SH-SY5Y (cell line): Measurements from ENCODE around the gene GPC5.

Source experiments
- GATA2 ChIP-seq: IDR thresholded peaks from 2 replicates; pipeline ENCODE4 v1.6.1; 2011; ENCODE audit warnings: mild to moderate bottlenecking, low read depth, low read length
- GATA3 ChIP-seq: IDR thresholded peaks from 2 replicates; pipeline ENCODE4 v1.6.1; 2011; ENCODE audit warnings: low read depth, mild to moderate bottlenecking, low read length, moderate library complexity

The GPC5 gene

DNA sequence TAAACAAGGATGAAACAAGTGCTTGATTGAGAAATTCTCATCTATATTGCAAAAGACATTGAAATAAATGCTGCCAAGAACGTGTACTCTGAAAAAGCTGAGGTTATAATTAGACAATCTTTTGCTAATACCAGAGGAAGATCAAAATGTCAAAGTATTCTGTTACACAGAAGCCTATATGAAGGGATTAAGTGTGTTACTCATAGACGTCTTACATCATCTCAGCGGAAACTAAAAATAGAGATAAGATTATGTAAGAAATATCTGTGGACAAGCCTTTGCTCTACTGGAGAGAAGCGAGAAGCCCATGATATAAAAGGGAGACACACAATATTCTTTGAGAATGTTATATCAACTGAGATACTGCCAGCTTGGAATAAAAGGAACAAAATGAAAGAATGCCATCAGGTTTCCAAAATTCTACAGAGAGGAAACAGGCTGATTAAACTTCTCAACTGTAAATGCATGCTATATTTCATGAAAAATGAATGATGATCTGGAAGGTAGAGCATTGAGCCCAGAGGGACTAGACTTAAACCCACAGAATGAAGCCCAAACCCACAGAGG is 699.0 kb downstream of the GPC5 start:
- TF ChIP-seq GATA3 (no peak), GATA2 (no peak)

DNA sequence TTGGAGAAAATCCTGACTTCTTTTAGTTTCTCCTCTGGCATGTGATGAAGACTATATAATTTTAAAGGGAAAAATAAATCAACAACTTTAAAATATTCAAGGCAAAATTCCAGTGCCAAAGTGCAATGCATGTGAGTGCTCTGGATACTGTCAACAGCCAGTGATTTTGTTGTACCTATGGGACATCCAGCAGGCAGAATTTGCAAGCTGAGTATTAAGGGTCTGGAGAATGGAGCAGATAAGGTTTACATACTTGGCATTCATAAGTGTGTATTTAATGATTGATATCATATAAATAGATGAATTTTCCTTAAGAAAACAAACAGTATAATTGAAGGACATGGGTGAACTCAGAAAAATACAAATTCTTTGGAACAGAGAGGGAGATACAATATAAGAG is 703.4 kb downstream of the GPC5 start:
- TF ChIP-seq GATA3 (no peak), GATA2 (no peak)

DNA sequence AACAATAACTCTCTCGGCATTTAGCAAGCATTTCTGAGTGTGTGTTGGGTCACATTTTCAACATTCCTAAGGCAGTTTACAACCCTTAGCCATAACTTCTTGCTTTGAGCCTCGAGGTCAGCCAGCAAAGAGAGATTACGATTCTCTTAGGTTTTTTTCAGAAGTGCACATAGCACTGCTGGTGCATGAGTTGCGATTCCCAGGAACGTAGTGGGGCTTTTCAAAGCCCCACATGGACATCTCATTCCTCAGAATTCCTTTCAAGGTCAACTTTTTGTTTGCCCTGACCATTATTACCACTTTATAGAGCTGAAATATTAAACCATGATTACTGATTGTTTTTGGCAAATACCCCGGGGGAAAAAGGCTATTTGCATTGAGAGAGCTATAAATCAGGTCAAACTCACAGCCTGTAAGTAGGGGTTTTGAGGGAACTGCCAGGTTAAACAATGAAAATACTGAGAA is 705.3 kb downstream of the GPC5 start:
- TF ChIP-seq GATA2 (no peak), GATA3 (no peak)

DNA sequence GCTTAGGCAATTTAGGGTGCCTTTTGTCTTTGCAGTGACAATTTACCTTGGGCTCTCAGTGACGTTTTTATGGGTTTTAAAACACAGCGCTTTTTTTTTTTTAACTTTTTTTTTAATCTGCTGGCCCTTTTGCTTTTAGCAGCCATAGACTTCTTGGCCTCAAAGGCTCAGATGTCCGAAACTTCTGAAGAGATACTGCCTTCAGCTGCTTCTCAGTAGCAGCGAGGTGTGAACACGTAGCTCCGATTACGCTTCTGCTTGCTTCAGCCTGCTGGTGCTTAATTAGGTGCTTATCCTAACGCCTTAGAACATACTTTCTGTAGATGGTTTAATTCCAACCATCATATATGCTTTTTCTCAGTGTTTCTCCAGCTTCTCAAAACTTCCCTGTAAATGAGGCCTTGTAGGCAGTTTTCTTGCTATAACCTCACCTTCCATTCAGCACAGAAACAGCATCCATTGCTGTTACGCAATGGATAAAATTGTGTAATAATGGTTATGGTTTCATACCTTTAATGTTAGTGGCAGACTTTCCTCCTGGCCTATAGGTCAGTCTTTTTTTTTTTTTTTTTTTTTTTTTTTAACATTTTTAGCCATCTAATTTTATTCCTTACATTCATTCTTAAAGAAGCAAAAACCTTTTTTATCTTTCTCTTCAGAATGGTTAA is 723.9 kb downstream of the GPC5 start:
- TF ChIP-seq GATA2: no peak
- TF ChIP-seq GATA3: no peak

DNA sequence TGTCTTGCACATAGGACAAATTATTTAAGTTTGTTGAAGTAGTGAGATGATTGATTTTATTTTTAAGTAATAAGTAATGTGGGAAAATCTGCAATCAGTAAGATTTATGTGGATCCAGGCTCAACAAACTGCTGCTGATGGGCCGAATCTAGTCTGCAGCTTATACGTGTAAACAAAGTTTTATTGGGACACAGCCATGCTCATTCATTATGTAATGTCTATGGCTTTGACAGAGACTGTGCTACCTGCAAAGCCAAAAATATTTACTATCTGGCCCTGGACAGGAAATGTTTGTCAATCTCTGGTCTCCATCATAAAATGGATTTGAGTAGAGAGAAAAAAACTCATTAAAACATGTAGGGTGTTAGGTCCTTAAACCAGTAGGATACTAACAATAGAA is 728.0 kb downstream of the GPC5 start:
- TF ChIP-seq GATA3: no peak
- TF ChIP-seq GATA2: no peak

DNA sequence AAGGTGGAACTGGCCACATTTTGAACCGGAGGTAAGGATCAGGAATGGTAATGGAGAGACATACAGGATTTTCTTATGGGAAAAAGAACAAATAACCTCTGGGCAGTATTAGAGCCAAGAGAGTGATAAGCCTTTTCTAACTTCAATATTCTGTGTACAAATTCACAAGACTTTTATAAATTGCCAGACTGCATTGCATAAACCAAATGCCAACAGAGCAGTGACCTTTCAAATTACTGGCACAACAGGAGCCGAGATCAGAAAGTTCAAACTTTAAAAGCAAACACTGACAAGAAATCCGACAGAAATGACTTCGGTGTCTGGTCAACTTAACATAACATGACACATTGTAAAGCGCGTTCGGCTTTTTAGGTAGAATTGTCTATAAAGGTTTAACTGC is 737.1 kb downstream of the GPC5 start:
- no peak for TF ChIP-seq GATA2
- TF ChIP-seq GATA3: no peak

DNA sequence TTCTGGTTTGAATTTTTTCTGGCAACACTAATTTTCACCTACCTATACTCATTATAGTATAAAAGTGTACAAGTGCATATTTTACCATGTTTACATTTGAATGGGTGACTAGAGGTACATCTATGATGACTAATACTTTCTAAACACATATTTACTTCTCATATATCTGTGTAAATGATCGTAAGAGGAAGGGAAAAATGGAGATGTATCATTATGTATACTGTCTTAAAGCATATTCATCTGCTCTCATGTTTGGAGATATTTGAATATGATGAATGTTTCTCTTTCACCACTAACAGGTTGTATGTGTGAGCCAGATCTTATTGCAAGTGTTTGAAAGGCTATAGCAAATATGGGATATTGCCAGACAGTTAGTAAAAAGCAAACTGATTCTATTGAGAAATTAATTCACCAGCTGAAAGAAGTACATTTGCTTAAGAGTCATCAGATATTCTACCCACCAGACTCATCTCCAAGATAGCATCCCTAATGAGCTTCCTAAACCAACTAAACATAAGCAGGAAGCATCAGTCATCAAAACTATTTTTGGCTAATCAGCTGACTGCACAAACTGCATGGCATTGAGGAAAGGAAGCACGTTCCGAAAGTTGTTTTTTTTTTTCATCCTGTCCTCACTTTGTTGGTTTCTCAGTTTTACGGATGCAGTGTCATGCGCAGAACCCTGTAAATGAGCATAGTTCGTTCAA is 738.2 kb downstream of the GPC5 start:
- TF ChIP-seq GATA3 (no peak), GATA2 (no peak)

DNA sequence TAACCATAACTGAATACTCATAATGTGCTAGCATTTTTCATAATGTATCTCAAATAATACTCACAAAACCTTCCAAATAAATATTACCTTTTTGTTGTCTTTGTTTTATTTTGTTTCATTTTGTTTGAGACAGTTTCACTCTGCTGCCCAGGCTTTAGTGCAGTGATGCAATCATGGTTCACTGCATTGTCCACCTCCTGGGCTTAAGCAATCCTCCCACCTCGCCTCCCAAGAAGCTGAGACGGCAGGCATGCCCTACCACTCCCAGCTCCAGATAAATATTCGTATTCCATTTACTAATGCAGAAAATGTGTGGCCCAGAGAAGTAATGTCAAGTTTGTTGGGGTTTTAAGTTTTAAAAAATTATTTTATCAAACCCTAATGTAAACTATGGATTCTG is 739.1 kb downstream of the GPC5 start:
- TF ChIP-seq GATA3: no peak
- TF ChIP-seq GATA2: no peak

DNA sequence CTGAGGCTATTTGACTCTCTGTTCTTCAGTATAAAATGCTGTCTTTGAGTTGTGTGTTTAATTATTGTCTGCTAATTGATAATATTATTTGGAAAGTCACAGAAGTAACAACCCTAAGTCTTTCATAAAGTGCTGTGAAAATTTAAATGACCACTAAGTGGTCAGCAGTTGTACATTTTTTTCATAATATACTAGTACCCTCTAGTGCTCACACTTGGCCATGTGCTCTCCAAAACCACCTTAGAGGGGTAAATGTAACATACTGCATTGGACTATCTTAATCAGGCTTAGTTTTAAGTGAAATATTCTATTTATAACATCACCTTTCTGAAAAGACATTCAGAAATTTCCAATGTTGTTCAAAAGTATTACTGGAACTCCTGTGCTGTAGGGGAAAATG is 745.3 kb downstream of the GPC5 start:
- TF ChIP-seq GATA2 (no peak), GATA3 (no peak)

DNA sequence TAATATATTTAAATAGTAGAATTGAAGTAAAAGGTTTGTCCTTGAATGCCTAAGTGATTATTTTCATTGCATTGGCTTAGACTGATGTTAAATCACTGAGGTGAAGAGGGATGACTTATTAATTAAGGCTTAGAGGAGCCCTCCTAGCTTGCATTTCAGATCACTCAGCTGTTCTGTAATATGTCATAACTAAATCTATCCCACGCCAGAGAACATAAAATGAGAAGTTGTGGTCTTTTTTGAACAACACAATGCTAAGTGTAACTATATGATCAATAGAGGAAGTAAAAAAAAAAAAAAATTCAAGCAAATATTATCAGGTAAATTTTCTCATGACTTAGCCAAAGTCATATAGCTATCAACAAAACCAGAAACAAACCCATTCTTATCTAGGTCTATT is 752.2 kb downstream of the GPC5 start:
- TF ChIP-seq GATA2: no peak

DNA sequence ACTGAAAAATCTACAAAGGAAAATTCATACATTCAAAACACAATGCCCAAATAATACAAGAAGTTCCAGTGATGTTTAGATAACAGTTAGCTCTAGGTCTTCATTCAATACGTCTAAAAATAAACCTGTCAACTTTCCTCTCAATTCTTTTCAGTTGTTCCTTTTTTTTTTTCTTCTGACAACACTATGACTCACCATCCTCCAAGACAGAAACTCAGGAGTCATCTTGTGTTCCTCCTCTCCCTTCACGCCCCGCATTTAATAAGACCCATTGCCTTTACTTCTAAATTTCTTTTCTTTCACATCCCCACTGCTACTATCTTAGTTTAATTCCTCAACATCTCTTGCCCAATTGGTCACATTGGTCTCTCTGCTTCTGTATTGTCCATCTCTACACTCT is 759.9 kb downstream of the GPC5 start:
- TF ChIP-seq GATA2: no peak
- TF ChIP-seq GATA3: no peak

DNA sequence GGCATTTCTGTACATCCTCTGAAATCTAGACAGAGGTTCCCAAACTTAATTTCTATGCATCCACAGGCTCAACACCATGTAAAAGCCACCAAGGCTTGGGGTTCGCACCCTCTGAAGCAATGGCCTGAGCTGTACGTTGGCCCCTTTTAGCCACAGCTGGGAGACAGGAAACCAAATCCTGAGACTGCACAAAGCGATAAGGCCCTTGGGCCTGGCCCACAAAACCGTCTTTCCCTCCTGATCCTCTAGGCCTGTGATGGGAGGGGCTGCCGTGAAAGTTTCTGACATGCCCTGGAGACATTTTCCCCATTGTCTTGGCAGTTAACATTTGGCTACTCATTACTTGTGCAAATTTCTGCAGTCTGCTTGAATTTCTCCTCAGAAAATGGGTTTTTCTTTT is 766.4 kb downstream of the GPC5 start:
- TF ChIP-seq GATA2 (no peak), GATA3 (no peak)

DNA sequence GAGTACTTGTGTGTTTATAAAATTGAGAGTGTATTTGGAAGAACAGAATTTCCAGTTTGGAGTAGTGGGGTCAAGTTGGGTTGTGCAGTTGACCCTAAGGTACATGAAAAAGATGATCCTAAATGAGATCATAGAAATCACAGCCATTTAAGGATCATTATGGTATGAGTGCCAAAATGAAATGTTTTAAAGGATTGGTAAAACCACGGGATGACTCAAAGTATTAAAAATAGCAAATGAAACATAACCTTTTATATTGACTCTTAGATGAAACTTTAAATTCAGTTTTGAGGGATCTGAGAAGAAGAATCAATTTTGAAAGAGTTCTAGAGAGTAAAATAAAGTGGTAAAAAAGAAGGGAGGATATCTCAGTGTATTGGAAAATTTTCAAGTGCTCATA is 773.8 kb downstream of the GPC5 start:
- TF ChIP-seq GATA3 (no peak), GATA2 (no peak)

DNA sequence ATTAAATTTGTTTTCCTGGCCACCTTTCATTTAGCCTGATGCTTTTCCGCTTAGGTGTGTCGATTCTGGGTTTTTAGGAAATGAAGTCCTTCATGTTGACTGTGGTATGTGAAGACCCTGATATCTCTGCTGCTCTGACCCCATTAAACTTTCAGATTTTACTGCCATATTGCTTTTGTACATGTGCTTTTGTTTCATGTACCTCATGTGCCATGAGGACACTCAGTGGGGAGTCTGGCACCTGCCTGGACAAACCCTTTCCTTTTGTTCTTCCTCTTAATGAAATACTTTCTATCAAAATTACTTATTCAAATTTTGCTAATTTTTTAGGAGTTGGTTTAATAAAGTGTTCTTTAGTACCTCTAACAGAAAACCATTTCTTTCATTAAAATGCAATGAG is 774.8 kb downstream of the GPC5 start:
- no peak for TF ChIP-seq GATA2
- no peak for TF ChIP-seq GATA3

DNA sequence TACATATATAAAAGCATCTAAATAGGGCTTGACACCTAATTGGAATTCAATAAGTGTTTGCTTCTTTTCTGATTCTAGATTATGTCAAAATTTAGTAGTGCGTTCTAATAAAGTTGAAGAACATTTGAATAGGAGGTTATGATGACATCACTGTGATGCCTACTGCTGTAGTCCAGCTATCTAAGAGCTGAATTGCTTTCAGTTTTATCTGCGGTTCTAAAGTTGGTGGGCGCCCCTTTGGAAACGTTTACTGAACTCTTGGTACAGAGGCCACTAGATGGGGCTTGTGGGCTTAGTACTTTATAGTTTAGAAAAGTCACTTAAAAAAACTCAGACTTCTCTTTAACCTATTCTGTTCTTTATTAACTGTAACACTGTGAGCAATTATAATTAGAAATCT is 776.9 kb downstream of the GPC5 start:
- TF ChIP-seq GATA3 (no peak), GATA2 (no peak)

DNA sequence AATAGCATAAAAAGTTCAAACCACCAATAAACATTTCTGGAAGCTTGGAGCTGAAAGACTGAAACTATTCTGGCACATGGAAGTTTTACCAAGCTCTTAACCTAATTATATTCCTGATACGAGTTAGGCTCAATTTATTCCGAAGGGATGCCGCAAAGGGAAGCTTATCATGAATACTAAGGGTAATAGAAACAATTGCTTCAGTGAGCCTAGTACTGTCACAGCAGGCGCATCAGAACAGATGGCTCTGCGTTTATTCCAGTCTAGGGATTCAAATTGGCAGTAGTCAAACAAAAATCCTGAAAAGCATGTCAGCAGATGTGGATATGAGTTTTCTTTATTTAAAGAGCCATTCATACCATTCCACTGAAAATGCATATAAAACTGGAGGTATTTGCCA is 779.5 kb downstream of the GPC5 start:
- TF ChIP-seq GATA3 (no peak), GATA2 (no peak)
